Osteocyte (in vitro differentiated cells): ENCODE results near the gene TMEM114. TPM values are rescaled to one million over a fixed set of nuclear protein-coding genes. Genes with fewer than 3 reads are reported as not detected.

Experiments used
- DNase-seq: peaks from one replicate; pipeline ENCODE4 v3.0.0; 2021; ENCODE audit warnings: mixed read lengths; ENCODE audit not compliant: unreplicated experiment; ENCODE audit errors: extremely low spot score
- H3K27ac Mint-ChIP-seq: one replicate; pipeline ENCODE4 v1.8.0; 2021; ENCODE audit warnings: mild to moderate bottlenecking, mixed read lengths; ENCODE audit not compliant: unreplicated experiment
- H3K27me3 Mint-ChIP-seq: one replicate; pipeline ENCODE4 v1.8.0; 2021; ENCODE audit warnings: mixed read lengths; ENCODE audit not compliant: unreplicated experiment
- H3K36me3 Mint-ChIP-seq: one replicate; pipeline ENCODE4 v1.8.0; 2021; ENCODE audit warnings: mixed read lengths; ENCODE audit not compliant: unreplicated experiment
- H3K4me1 Mint-ChIP-seq: one replicate; pipeline ENCODE4 v1.8.0; 2021; ENCODE audit warnings: mixed read lengths; ENCODE audit not compliant: unreplicated experiment
- H3K4me3 Mint-ChIP-seq: one replicate; pipeline ENCODE4 v1.8.0; 2021; ENCODE audit warnings: mild to moderate bottlenecking, moderate library complexity, mixed read lengths; ENCODE audit not compliant: unreplicated experiment
- H3K9me3 Mint-ChIP-seq: one replicate; pipeline ENCODE4 v1.8.0; 2021; ENCODE audit warnings: mixed read lengths; ENCODE audit not compliant: unreplicated experiment
- CTCF ChIP-seq: fragments of 200-600 bp; sonication (generic); IDR thresholded peaks from 2 replicates; pipeline ENCODE4 v1.5.0; 2021; ENCODE audit warnings: antibody characterized with exemption, mild to moderate bottlenecking, moderate library complexity
- total RNA-seq: library from RNA; stranded (reverse); gene quantifications from 2 replicates; pipeline ENCODE4 v1.2.1, GENCODE V29; 2021

Gene TMEM114
- total RNA-seq, 1 donor from 2014 or later = not detected

GRCh38 chr16:8631818-8632465 lies 41.6 kb upstream of the TMEM114 start:
- Mint-ChIP-seq H3K4me3 (no peak overlapping the region), H3K27ac (no peak overlapping the region), H3K27me3 (no peaks in the 10 kb centered on the region), H3K9me3 (no peaks in the 10 kb centered on the region), H3K4me1 (peaks cover 5% of the 10 kb centered on the region), H3K36me3 (peaks cover 54% of the 10 kb centered on the region)
- TF ChIP-seq CTCF = no peak
- DNase-seq = no peak

GRCh38 chr16:8631373-8631772 lies 41.1 kb upstream of the TMEM114 start:
- no peaks in the 10 kb centered on the region for H3K9me3 Mint-ChIP-seq
- DNase-seq = no peak
- H3K27ac Mint-ChIP-seq = no peak overlapping the region
- peaks cover 6% of the 10 kb centered on the region for H3K4me1 Mint-ChIP-seq
- no peaks in the 10 kb centered on the region for H3K27me3 Mint-ChIP-seq
- TF ChIP-seq CTCF = no peak
- H3K36me3 Mint-ChIP-seq = peaks cover 54% of the 10 kb centered on the region
- no peak overlapping the region for H3K4me3 Mint-ChIP-seq

GRCh38 chr16:8630255-8630953 lies 40.1 kb upstream of the TMEM114 start:
- DNase-seq = no peak
- no peak overlapping the region for H3K4me3 Mint-ChIP-seq
- TF ChIP-seq CTCF = no peak
- no peak overlapping the region for H3K27ac Mint-ChIP-seq
- H3K36me3 Mint-ChIP-seq = peaks cover 56% of the 10 kb centered on the region
- no peaks in the 10 kb centered on the region for H3K9me3 Mint-ChIP-seq
- H3K4me1 Mint-ChIP-seq = peaks cover 6% of the 10 kb centered on the region
- no peaks in the 10 kb centered on the region for H3K27me3 Mint-ChIP-seq

- DNase-seq = no peak
- Mint-ChIP-seq H3K9me3 (no peaks in the 10 kb centered on the region), H3K4me1 (peaks cover 9% of the 10 kb centered on the region), H3K27me3 (no peaks in the 10 kb centered on the region), H3K4me3 (no peak overlapping the region), H3K36me3 (peaks cover 55% of the 10 kb centered on the region), H3K27ac (no peak overlapping the region)
- no peak for TF ChIP-seq CTCF
These were observed 38.8 kb upstream of the TMEM114 start for GRCh38 chr16:8628981-8629725.

GRCh38 chr16:8627456-8627855 lies 37.1 kb upstream of the TMEM114 start:
- peaks cover 14% of the 10 kb centered on the region for H3K4me1 Mint-ChIP-seq
- no peak for TF ChIP-seq CTCF
- DNase-seq = no peak

More at GRCh38 chr16:8627456-8627855, 37.1 kb upstream of the TMEM114 start:
- no peak overlapping the region for H3K27ac Mint-ChIP-seq
- peaks cover 50% of the 10 kb centered on the region for H3K36me3 Mint-ChIP-seq
- H3K4me3 Mint-ChIP-seq = no peak overlapping the region
- no peaks in the 10 kb centered on the region for H3K9me3 Mint-ChIP-seq
- H3K27me3 Mint-ChIP-seq = no peaks in the 10 kb centered on the region
